ENCODE measurements around the gene CCDC15. TPM values are rescaled to one million over a fixed set of nuclear protein-coding genes. Genes with fewer than 3 reads are reported as not detected.

Gene CCDC15
- total RNA-seq, 1 donor: 2.2 TPM

- no peaks in the 10 kb centered on the region for H3K36me3 ChIP-seq (ENCODE audit: insufficient read depth, low read length)
- H3K4me3 ChIP-seq (ENCODE audit: insufficient read depth, low read length): no peak overlapping the region
- no peaks in the 10 kb centered on the region for H3K79me2 ChIP-seq (ENCODE audit: insufficient read depth, low read length)
- no peak overlapping the region for H2AFZ ChIP-seq (ENCODE audit: low read length)
- H3K4me2 ChIP-seq (ENCODE audit: insufficient read depth, low read length): peak overlapping the region; percentile 24
- no peaks in the 10 kb centered on the region for H3K9me3 ChIP-seq (ENCODE audit: low read depth, low read length)
- no peak overlapping the region for H3K27ac ChIP-seq (ENCODE audit: low read depth, low read length)
- no peaks in the 10 kb centered on the region for H3K27me3 ChIP-seq (ENCODE audit: insufficient read depth, low read length)
- peaks cover 11% of the 10 kb centered on the region for H3K4me1 ChIP-seq (ENCODE audit: insufficient read depth, low read length)
- no peak for TF ChIP-seq CTCF (IDR thresholded peaks at IDR 0.05; ENCODE audit: extremely low read depth, low read depth, low read length)
- no peaks in the 10 kb centered on the region for H4K20me1 ChIP-seq (ENCODE audit: insufficient read depth, low read length)
- no peak for DNase-seq (ENCODE audit: insufficient read length, low spot score, missing footprints)
Measured at GRCh38 chr11:125090816-125091215, 136.8 kb downstream of the CCDC15 start.

Other genes with a start within 250 kb of the CCDC15 start
- under 0.01 TPM in 1 of 2 replicates, not detected in the other for gene NRGN, start 214.3 kb upstream of the CCDC15 start, total RNA-seq
- not detected in 2 replicates for gene VSIG2, start 201.9 kb upstream of the CCDC15 start, total RNA-seq
- under 0.01 and 0.29 TPM in 2 replicates for gene ESAM, start 191.9 kb upstream of the CCDC15 start, total RNA-seq
- gene MSANTD2, start 153.8 kb upstream of the CCDC15 start, total RNA-seq: 10.6 and 10.9 TPM in 2 replicates
- gene ROBO3, start 88.8 kb upstream of the CCDC15 start, total RNA-seq: 12.7 and 18.1 TPM in 2 replicates
- gene ROBO4, start 56.3 kb upstream of the CCDC15 start, total RNA-seq: 0.36 and 0.59 TPM in 2 replicates
- under 0.01 TPM in 1 of 2 replicates, not detected in the other for gene HEPN1, start 35.0 kb upstream of the CCDC15 start, total RNA-seq
- under 0.01 TPM in 1 of 2 replicates, not detected in the other for gene HEPACAM, start 18.2 kb upstream of the CCDC15 start, total RNA-seq
- 0.29 and 0.36 TPM in 2 replicates for gene SLC37A2, start 109.1 kb downstream of the CCDC15 start, total RNA-seq
- gene TMEM218, start 157.4 kb downstream of the CCDC15 start, total RNA-seq: 22.1 and 30.0 TPM in 2 replicates
- gene PKNOX2, start 210.5 kb downstream of the CCDC15 start, total RNA-seq: under 0.01 and 1.2 TPM in 2 replicates